ENCODE results near the gene ATP2C1. TPM values are rescaled to one million over a fixed set of nuclear protein-coding genes. Genes with fewer than 3 reads are reported as not detected.
A peak's percentile ranks its signal among the peaks of the same experiment; 100 is the strongest.
"Not testable (repeated sequence)": the region's sequence is repeated elsewhere in the genome, so short reads cannot be mapped to it uniquely, and the experiment has no call there.

The ATP2C1 gene
- total RNA-seq, 1 experiment from 2014 or later: 31.0 TPM

DNA sequence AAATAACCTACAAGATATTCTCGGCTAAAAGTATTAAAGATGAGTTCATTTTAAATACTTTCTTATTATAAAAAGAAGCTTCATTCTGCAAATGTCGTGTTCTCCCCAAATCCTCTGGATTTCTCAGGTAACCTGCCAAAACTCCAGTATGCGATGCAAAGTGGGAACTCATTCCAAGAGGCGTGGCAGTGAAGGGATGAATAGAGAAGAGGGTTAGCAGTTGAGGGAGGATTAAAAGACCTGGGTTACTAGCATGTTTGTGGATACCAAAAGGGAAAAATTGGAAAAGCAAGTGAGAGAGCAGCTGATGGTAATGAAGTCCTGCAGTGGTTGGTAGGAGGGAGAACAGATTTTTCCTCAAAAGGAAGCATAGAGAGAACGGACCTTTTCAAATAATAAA lies 61.6 kb downstream of the ATP2C1 start:
- Histone ChIP-seq H3K4me3 (no peak overlapping the region), H3K27me3 (no peaks in the 10 kb centered on the region), H3K9me3 (no peaks in the 10 kb centered on the region), H3K36me3 (peaks cover 38% of the 10 kb centered on the region)
- no peak for DNase-seq

DNA sequence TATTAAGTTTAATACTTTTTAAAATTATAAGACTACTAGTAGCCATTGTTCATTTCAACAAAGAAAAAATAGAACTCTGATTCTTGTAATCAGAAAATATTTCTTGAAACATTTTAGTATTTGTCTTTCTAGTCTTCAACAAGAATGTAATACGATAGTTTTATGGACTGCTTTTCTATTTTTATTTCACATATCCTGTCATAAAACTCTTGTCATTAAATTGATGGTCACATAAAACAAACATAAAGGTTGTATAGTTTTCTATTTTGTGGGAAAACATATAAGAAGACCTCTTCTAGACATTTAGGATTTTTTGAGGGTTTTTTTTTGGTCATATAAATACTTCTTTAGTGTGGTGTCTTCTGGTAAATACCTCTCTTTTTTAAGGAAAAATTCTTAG lies 62.4 kb downstream of the ATP2C1 start:
- Histone ChIP-seq H3K4me3 (no peak overlapping the region), H3K27me3 (no peaks in the 10 kb centered on the region), H3K36me3 (peaks cover 41% of the 10 kb centered on the region), H3K9me3 (no peaks in the 10 kb centered on the region)
- DNase-seq: no peak

DNA sequence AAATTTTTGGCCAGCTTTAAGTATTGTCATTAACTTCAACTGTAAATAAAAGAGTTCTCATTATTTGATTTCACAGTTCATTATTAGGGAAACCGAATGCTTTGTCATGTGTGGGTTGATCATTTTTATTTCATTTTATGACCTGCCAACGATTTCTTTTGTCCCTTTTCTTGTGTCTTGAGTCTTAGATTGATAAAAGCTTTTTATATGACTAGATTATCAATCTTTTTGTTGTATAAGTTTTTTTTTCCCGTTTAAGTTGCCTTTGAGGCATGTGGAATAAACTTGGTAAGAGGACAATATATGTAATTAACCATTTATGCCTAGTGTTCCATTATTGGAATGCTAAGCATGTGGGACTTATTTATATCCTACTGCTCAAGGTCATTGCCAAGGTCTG lies 62.8 kb downstream of the ATP2C1 start:
- no peaks in the 10 kb centered on the region for H3K27me3 ChIP-seq
- no peaks in the 10 kb centered on the region for H3K9me3 ChIP-seq
- H3K36me3 ChIP-seq: peaks cover 44% of the 10 kb centered on the region
- no peak for DNase-seq
- H3K4me3 ChIP-seq: no peak overlapping the region

DNA sequence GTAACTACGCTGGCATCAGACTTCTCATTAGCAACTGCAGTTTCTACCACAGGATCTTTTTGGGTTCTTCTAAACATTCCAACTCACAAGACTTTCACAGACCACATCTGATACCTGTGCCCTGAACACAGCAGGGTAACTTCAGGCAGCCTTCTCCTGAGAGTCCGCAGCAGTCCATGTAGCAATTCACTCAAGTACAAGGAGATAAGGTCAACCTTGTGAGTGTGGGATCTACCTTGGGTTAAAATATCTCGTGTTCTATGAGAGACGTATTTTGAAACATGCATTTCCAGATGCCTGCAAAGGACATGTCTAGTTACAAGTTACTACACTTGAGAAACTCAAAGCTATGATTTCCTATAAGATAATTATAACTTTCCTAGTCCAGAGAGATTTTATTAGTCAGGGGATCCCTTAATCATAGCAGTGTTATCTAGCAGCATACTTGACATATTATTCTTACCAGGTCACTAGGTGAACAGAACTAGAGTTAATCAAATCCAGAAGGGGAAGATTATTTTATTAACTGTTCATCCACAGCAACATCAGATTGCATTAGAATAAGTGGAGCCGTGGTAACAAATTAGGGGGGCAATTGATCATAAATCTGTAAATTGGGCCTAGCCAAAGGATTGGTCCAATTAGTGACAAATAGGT lies 66.4 kb downstream of the ATP2C1 start:
- no peak overlapping the region for H3K4me3 ChIP-seq
- no peaks in the 10 kb centered on the region for H3K9me3 ChIP-seq
- H3K27me3 ChIP-seq: no peaks in the 10 kb centered on the region
- DNase-seq: no peak
- H3K36me3 ChIP-seq: peaks cover 26% of the 10 kb centered on the region

DNA sequence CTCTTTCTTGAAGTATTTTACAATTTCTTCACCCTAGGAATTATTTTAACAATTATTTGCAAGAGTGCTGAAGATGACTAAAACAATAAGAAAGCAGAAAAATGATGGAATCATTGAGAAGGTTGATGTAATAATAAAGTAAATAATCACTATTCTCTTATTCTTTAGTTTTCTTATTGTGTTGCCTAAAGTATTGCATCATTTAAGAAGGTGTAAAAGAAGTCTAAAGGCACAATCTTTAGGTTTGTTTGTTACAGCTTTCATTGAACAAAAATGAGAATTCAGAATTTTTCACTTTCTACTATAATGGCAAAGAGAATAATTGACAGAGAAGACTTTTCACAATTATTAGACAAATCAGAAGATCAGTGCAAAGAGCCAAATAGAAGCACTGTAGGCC lies 67.6 kb downstream of the ATP2C1 start:
- Histone ChIP-seq H3K27me3 (no peaks in the 10 kb centered on the region), H3K36me3 (peaks cover 23% of the 10 kb centered on the region), H3K4me3 (no peak overlapping the region), H3K9me3 (no peaks in the 10 kb centered on the region)
- DNase-seq: no peak

DNA sequence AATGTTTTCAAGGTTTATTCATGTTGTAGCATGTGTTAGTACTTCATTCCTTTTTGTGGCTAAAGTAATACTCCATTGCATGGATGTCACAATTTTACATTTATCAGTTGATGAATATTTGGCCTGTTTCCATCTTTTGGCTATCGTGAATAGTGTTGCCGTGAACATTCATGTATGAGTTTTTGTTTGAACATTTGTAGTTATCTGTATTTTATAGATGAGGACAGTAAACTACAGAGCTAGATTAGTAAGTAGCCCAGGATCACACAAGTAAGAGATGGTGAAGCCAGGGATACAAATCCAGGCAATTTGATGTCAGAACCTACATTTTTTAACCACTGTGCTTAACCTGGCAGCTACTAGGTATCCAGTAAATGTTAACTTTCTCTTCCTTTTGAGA lies 69.6 kb downstream of the ATP2C1 start:
- no peak for DNase-seq
- H3K36me3 ChIP-seq: peaks cover 19% of the 10 kb centered on the region
- H3K9me3 ChIP-seq: no peaks in the 10 kb centered on the region
- H3K4me3 ChIP-seq: no peak overlapping the region
- no peaks in the 10 kb centered on the region for H3K27me3 ChIP-seq

DNA sequence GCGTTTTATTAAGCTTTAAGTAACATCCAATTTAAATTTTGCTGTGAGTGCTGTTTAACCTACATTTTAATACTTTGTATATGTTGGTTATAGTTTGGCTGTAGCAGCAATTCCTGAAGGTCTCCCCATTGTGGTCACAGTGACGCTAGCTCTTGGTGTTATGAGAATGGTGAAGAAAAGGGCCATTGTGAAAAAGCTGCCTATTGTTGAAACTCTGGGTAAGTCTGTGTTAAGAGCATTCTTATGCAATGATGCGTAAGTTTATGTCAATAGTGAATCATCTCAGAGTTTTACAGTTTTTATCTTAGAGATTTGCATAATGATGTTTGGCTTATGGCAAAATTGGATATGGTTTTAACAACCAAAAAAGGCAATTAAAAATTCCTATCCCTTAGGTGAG lies 70.0 kb downstream of the ATP2C1 start:
- H3K4me3 ChIP-seq: no peak overlapping the region
- H3K9me3 ChIP-seq: no peaks in the 10 kb centered on the region
- no peaks in the 10 kb centered on the region for H3K27me3 ChIP-seq
- peaks cover 21% of the 10 kb centered on the region for H3K36me3 ChIP-seq
- DNase-seq: peak; percentile 17

DNA sequence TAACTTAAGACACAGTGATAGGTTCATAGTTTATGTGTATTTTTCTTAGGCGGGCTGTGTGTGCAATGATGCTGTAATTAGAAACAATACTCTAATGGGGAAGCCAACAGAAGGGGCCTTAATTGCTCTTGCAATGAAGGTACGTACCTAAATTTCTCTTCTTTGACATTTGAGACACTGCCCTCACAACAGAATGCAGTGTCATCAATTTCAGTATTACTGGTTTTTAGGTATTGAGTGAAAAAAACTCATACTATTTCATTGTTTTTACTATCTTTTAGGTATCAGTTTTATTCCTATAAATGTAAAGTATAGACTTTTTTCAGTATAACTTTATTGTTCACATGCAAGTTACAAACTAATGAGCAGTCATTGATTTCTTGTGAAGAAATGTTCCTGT lies 73.4 kb downstream of the ATP2C1 start:
- DNase-seq: no peak
- H3K36me3 ChIP-seq: peaks cover 18% of the 10 kb centered on the region

DNA sequence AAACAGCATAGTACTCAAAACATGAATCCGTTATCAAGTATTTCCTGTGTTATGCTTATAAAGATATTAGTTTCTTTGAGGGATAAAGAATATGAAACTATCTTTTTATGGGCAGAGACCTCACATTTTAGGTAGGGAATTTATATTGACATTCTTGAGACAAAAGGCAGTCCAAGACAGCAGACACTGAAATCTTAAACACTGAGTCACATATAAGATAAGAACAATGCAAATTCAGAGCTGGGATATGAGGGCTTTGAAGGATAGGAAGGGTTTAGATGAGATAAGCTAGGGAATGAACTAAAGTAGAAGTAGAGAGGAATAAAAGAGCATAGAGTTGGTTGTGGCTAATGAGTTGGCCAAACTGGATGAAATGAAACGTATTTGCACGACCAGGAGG lies 74.3 kb downstream of the ATP2C1 start:
- Histone ChIP-seq H3K4me3 (no peak overlapping the region), H3K9me3 (no peaks in the 10 kb centered on the region), H3K27me3 (no peaks in the 10 kb centered on the region), H3K36me3 (peaks cover 22% of the 10 kb centered on the region)
- no peak for DNase-seq

More for the DNA sequence above, 73.4 kb downstream of the ATP2C1 start:
- H3K9me3 ChIP-seq: no peaks in the 10 kb centered on the region
- no peak overlapping the region for H3K4me3 ChIP-seq
- H3K27me3 ChIP-seq: no peaks in the 10 kb centered on the region

DNA sequence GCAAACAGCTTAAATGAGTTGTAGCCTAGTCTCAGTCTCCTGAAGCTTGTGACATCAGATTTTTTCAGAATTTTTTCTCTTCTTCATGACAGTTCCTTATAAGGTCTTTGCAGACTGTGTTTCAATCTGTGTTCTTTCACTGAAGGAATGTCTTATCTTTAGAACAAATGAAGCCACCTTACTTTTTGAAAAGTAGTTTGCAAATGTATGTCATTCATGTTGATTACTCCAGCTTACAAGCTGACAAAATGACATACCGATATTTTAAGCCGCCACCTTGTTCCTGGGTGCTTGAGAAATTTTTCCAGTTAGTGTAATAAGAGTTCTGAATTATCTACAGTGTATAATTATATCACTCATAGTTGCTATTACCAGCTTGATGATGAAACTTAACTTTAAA lies 75.7 kb downstream of the ATP2C1 start:
- no peaks in the 10 kb centered on the region for H3K27me3 ChIP-seq
- DNase-seq: no peak
- peaks cover 22% of the 10 kb centered on the region for H3K36me3 ChIP-seq
- H3K4me3 ChIP-seq: no peak overlapping the region
- no peaks in the 10 kb centered on the region for H3K9me3 ChIP-seq

DNA sequence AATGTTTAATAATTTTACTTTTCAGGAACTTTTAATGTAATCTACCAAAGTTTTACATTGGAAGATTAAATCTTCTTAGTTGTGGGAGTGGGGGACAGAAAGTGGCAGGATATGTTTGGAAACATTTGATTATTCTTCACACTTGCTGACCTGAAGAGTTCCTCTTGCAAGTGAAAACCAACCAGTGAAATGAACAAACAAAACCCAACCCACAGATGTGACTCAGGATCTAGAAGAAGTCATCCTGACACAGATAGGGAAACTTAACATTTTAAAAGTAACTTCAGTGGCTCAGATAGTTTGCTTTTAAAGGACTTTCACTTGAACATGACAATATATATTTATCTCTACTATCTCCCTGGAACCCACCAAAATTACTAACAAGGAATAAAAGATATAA lies 77.3 kb downstream of the ATP2C1 start:
- H3K27me3 ChIP-seq: no peaks in the 10 kb centered on the region
- H3K4me3 ChIP-seq: no peak overlapping the region
- no peak for DNase-seq
- H3K36me3 ChIP-seq: peaks cover 22% of the 10 kb centered on the region
- H3K9me3 ChIP-seq: no peaks in the 10 kb centered on the region

DNA sequence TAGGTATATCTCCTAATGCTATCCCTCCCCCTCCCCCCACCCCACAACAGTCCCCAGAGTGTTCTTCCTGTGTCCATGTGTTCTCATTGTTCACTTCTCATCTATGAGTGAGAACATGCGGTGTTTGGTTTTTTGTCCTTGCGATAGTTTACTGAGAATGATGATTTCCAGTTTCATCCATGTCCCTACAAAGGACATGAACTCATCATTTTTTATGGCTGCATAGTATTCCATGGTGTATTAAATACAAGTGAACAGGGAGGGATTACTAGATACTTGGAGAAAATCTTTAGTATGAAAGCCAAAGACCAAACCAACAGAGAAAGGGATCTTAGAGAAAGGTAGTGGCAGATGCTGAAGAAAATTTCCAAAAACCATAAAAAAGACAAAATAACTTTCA lies 78.7 kb downstream of the ATP2C1 start:
- not testable (repeated sequence) for H3K4me3 ChIP-seq, H3K9me3 ChIP-seq, H3K27me3 ChIP-seq, DNase-seq
- H3K36me3 ChIP-seq: peaks cover 22% of the 10 kb centered on the region

DNA sequence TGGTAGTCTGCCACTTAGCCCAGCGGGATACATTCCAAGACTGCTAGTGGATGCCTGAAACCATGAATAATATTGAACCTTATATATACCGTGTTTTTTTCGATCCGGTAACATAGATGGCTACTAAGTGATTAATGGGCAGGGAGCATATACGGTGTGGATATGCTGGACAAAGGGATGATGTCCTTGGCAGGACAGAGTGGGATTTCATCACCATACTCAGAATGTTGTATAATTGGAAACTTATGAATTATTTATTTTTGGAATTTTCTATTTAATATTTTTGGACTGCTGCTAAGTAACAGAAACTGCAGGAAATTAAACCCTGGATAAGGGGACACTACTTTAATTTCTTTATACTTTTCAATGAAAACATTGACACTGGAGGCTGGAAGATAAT lies 79.5 kb downstream of the ATP2C1 start:
- no peaks in the 10 kb centered on the region for H3K27me3 ChIP-seq
- H3K36me3 ChIP-seq: peaks cover 21% of the 10 kb centered on the region
- no peak for DNase-seq
- H3K4me3 ChIP-seq: no peak overlapping the region
- H3K9me3 ChIP-seq: no peaks in the 10 kb centered on the region

DNA sequence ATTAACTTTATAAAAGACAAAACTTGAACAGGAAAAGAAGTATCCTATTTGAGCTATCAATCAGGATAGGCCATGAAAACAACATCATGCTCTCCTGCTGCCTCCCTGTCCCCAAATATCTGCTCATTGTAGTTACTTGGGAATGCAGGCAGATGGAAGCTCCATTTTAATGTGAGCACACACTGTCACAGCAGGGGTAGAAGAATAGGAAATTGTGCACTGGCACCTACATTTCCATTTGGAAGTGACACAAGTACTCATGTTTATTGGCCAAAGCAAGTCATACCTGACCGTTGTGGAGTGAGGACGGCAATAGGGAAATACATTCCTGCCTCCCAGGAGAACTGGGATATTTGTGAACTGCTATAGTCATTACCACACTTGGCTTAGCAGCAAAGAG lies 80.3 kb downstream of the ATP2C1 start:
- no peak overlapping the region for H3K4me3 ChIP-seq
- no peaks in the 10 kb centered on the region for H3K27me3 ChIP-seq
- H3K9me3 ChIP-seq: no peaks in the 10 kb centered on the region
- peaks cover 13% of the 10 kb centered on the region for H3K36me3 ChIP-seq
- DNase-seq: no peak

DNA sequence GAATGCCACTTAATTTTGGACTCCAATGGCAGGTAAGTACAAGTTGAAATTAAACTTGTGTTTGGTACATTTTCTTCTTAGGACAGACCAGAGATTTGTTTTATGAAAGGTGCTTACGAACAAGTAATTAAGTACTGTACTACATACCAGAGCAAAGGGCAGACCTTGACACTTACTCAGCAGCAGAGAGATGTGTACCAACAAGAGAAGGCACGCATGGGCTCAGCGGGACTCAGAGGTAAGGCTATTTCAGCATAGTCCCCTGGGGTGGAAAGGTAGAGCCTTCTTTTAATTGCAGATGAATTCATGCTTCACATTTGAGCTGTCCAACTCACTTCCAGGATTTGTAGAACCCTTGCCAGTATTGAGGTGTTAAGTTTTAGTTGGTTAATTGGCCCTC lies 81.4 kb downstream of the ATP2C1 start:
- no peaks in the 10 kb centered on the region for H3K9me3 ChIP-seq
- no peaks in the 10 kb centered on the region for H3K27me3 ChIP-seq
- H3K4me3 ChIP-seq: no peak overlapping the region
- DNase-seq: no peak
- peaks cover 6% of the 10 kb centered on the region; the same call in 1 of the 2 replicates for H3K36me3 ChIP-seq

DNA sequence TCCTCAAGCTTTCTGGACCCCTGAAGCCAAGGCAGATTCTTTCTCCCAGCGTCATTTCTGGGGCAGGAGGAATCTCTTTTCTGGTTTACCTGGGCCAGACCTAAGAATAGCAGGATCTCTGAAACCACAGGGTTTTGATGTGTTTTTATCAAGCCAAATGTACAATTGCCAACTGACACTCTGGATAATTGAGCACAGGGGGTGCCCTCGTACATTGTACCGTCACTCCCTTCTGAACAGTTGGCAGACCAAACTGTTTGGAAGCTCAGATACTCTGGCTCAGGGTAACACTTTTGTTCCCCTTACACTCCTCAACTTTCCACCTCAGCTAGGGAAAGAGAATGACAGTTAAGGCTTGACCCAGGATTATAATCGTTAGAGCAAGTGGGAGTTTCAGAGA lies 82.8 kb downstream of the ATP2C1 start:
- Histone ChIP-seq H3K9me3 (no peaks in the 10 kb centered on the region), H3K36me3 (peaks cover 4% of the 10 kb centered on the region), H3K4me3 (no peak overlapping the region)

DNA sequence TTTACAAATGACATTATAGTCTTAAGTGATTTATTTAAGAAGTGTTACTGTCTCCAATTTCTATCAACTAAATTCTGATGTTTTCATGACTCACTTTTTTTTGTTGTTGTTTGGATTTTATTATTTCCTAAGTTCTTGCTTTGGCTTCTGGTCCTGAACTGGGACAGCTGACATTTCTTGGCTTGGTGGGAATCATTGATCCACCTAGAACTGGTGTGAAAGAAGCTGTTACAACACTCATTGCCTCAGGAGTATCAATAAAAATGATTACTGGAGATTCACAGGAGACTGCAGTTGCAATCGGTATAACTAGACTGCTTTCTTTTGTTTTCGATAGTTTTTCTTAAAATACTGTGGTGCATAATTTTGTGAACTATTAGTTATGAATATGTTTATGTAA lies 85.2 kb downstream of the ATP2C1 start:
- no peaks in the 10 kb centered on the region for H3K9me3 ChIP-seq
- no peak for DNase-seq
- H3K36me3 ChIP-seq: no peaks in the 10 kb centered on the region; the same call in none of the 2 replicates
- no peaks in the 10 kb centered on the region for H3K27me3 ChIP-seq
- no peak overlapping the region for H3K4me3 ChIP-seq

More for the DNA sequence above, 82.8 kb downstream of the ATP2C1 start:
- no peak for DNase-seq
- no peaks in the 10 kb centered on the region for H3K27me3 ChIP-seq

DNA sequence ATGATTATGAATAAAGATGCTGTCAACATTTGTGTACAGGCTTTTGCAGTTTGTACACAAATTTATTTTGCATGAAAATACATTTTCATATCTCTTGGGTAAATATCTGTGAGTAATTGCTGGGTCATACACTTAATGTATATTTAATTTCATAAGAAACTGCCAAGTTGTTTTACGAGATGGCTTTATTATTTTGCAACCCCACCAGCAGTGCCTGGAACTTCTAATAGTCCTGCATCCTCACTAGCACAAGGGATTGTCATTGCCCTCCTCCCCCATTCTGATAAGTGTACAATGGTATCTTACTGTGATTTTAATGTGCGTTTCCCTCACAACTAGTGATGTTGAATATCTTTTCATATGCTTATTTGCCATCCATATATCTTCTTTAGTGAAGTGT lies 87.6 kb downstream of the ATP2C1 start:
- Histone ChIP-seq H3K9me3 (no peaks in the 10 kb centered on the region), H3K36me3 (peaks cover 2% of the 10 kb centered on the region), H3K27me3 (no peaks in the 10 kb centered on the region), H3K4me3 (no peak overlapping the region)
- no peak for DNase-seq

DNA sequence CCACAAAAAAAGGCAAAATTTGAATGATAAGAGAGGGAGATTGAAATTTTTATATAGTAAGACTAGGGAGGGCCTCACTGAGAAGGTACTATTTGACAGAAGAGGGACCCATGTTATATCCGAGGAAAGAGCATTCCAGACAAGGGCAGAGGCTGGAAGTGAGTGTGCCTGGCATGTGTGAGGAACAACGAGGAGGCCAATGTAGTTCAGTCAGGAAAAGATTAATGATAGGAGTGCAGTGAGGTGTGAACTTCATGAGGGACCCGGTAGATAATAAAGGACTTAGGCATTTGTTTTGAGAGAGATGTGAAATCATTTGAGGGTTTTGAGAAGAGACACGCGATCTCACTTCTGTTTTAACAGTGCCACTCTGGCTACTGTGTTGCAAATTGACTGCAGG lies 96.4 kb downstream of the ATP2C1 start:
- H3K9me3 ChIP-seq: no peaks in the 10 kb centered on the region

More for the DNA sequence above, 96.4 kb downstream of the ATP2C1 start:
- no peak for DNase-seq
- Histone ChIP-seq H3K36me3 (peaks cover 4% of the 10 kb centered on the region; the same call in 1 of the 2 replicates), H3K4me3 (no peak overlapping the region), H3K27me3 (no peaks in the 10 kb centered on the region)
